Measurements from ENCODE around the gene STARD4. TPM values are rescaled to one million over a fixed set of nuclear protein-coding genes. Genes with fewer than 3 reads are reported as not detected.

The STARD4 gene
- polyA plus RNA-seq, 1 of the 3 experiments (the other 2 are of a cell fraction): 10.0 TPM

GRCh38 chr5:111493031-111493430 lies 19.3 kb downstream of the STARD4 start:
- Histone ChIP-seq H3K27ac (ENCODE audit: low read depth in 2 of 2, low read length in 1 of 2) (no peak overlapping the region), H3F3A (replicated peaks; ENCODE audit: insufficient read depth) (no peaks in the 10 kb centered on the region), H2AFZ (ENCODE audit: low read depth) (no peak overlapping the region), H3K4me2 (no peak overlapping the region), H4K20me1 (ENCODE audit: insufficient read depth) (no peaks in the 10 kb centered on the region), H3K79me2 (ENCODE audit: insufficient read depth) (no peaks in the 10 kb centered on the region), H3K27me3 (ENCODE audit: insufficient read depth) (no peaks in the 10 kb centered on the region), H3K36me3 (replicated peaks in 1 of 2; ENCODE audit: control insufficient read depth in 1 of 2, insufficient read depth in 2 of 2, low read length in 1 of 2) (peaks cover 12 to 23% of the 10 kb centered on the region in 2 experiments), H3K9ac (no peak overlapping the region), H3K4me3 (ENCODE audit: low read depth in 2 of 2, low read length in 1 of 2) (no peak overlapping the region), H3K4me1 (ENCODE audit: control insufficient read depth in 1 of 2, insufficient read depth in 2 of 2, low read depth in 1 of 2, low read length in 1 of 2) (peaks cover 8 to 17% of the 10 kb centered on the region in 2 experiments; a peak in 3 of 4 replicates), H3K9me3 (no peaks in the 10 kb centered on the region), H3K9me2 (no peaks in the 10 kb centered on the region)
- 88% methylated on average over 2 of the region's 2 CpGs for WGBS (ENCODE audit: low lambda C conversion rate)
- POLR2A ChIA-PET: no interaction called here
- TF ChIP-seq TEAD4 (IDR thresholded peaks at IDR 0.05; ENCODE audit: borderline replicate concordance, insufficient read depth): no peak
- TF ChIP-seq GABPA (IDR thresholded peaks at IDR 0.05; ENCODE audit: low read depth): no peak
- TF ChIP-seq ELF1 (IDR thresholded peaks at IDR 0.05): no peak
- TF ChIP-seq TAF1 (IDR thresholded peaks at IDR 0.05; ENCODE audit: borderline replicate concordance, low read depth, low read length): no peak
- TF ChIP-seq RXRA (IDR thresholded peaks at IDR 0.05; ENCODE audit: borderline replicate concordance, low read depth): no peak
- TF ChIP-seq EZH2phosphoT487 (IDR thresholded peaks at IDR 0.05; ENCODE audit: borderline replicate concordance, low read depth): no peak
- TF ChIP-seq RAD21 (IDR thresholded peaks at IDR 0.05; ENCODE audit: low read length): no peak
- TF ChIP-seq CHD2 (IDR thresholded peaks at IDR 0.05; ENCODE audit: low read length, partially characterized antibody): no peak
- no peak for TF ChIP-seq POLR2AphosphoS5 (IDR thresholded peaks at IDR 0.05; ENCODE audit: low read depth, low read length)
- TF ChIP-seq FOSL2 (IDR thresholded peaks at IDR 0.05; ENCODE audit: borderline replicate concordance, low read depth): no peak
- TF ChIP-seq REST (IDR thresholded peaks at IDR 0.05; ENCODE audit: low read depth, low read length): no peak
- no peak for TF ChIP-seq MXI1 (IDR thresholded peaks at IDR 0.05; ENCODE audit: low read depth, low read length)
- no peak for TF ChIP-seq SMC3 (IDR thresholded peaks at IDR 0.05; ENCODE audit: low read depth, low read length)
- no peak for TF ChIP-seq MAX (IDR thresholded peaks at IDR 0.05; ENCODE audit: low read depth)
- TF ChIP-seq SIN3A (IDR thresholded peaks at IDR 0.05; ENCODE audit: borderline replicate concordance, low read depth, low read length): no peak
- no peak for TF ChIP-seq RCOR1 (IDR thresholded peaks at IDR 0.05; ENCODE audit: low read length)
- TF ChIP-seq MEF2A (IDR thresholded peaks at IDR 0.05; ENCODE audit: borderline replicate concordance, low read depth): no peak
- TF ChIP-seq ZBTB33 (IDR thresholded peaks at IDR 0.05; ENCODE audit: borderline replicate concordance, low read depth): no peak
- DNase-seq: no peak
- CTCF ChIA-PET: interaction anchor here (1.7 to 2.0 kb wide), 2 partner anchors 8 to 58 kb away, joined by 4 to 6 read pairs; no protein-coding TSS in a partner anchor

Measured in SK-N-SH (cell line).